Activated T-cell treated with anti-CD3 and anti-CD28 coated beads, Interleukin-2, amount 50 U/mL, for 24 hours (primary cell): ENCODE measurements around the gene CAPZA1.
A peak's percentile ranks its signal among the peaks of the same experiment; 100 is the strongest.

Experiments
- DNase-seq: peaks from one replicate; pipeline ENCODE4 v3.0.0-alpha.2; 2020
- H3K27ac Mint-ChIP-seq: 2 replicates; pipeline ENCODE4 v1.8.0; 2020; ENCODE audit warnings: mild to moderate bottlenecking, mixed read lengths
- H3K27me3 Mint-ChIP-seq: 2 replicates; pipeline ENCODE4 v1.8.0; 2020; ENCODE audit warnings: mixed read lengths
- H3K36me3 Mint-ChIP-seq: 2 replicates; pipeline ENCODE4 v1.8.0; 2020; ENCODE audit warnings: low read depth, mixed read lengths
- H3K4me1 Mint-ChIP-seq: 2 replicates; pipeline ENCODE4 v1.8.0; 2020; ENCODE audit warnings: low read depth, mixed read lengths
- H3K4me3 Mint-ChIP-seq: 2 replicates; pipeline ENCODE4 v1.8.0; 2020; ENCODE audit warnings: mild to moderate bottlenecking, moderate library complexity, mixed read lengths
- H3K9me3 Mint-ChIP-seq: 2 replicates; pipeline ENCODE4 v1.8.0; 2020; ENCODE audit warnings: mixed read lengths

Gene CAPZA1

GRCh38 chr1:112696578-112697314, 77.1 kb downstream of the CAPZA1 start:
- Mint-ChIP-seq H3K4me1 (peaks cover 26% of the 10 kb centered on the region), H3K27ac (no peak overlapping the region), H3K9me3 (no peaks in the 10 kb centered on the region), H3K4me3 (no peak overlapping the region), H3K36me3 (peaks cover 90% of the 10 kb centered on the region), H3K27me3 (no peaks in the 10 kb centered on the region)
- DNase-seq, result no peak

GRCh38 chr1:112697781-112698201, 78.2 kb downstream of the CAPZA1 start:
- H3K36me3 Mint-ChIP-seq, result peaks cover 86% of the 10 kb centered on the region
- peaks cover 36% of the 10 kb centered on the region for H3K4me1 Mint-ChIP-seq

GRCh38 chr1:112698366-112699310, 79.0 kb downstream of the CAPZA1 start:
- H3K27me3 Mint-ChIP-seq, result no peaks in the 10 kb centered on the region
- H3K27ac Mint-ChIP-seq, result peak overlapping the region; percentile 40
- peaks cover 43% of the 10 kb centered on the region for H3K4me1 Mint-ChIP-seq
- H3K9me3 Mint-ChIP-seq, result no peaks in the 10 kb centered on the region
- H3K36me3 Mint-ChIP-seq, result peaks cover 81% of the 10 kb centered on the region
- H3K4me3 Mint-ChIP-seq, result no peak overlapping the region
- DNase-seq, result no peak

More at GRCh38 chr1:112697781-112698201, 78.2 kb downstream of the CAPZA1 start:
- DNase-seq, result no peak
- no peak overlapping the region for H3K4me3 Mint-ChIP-seq
- no peak overlapping the region for H3K27ac Mint-ChIP-seq
- no peaks in the 10 kb centered on the region for H3K9me3 Mint-ChIP-seq
- no peaks in the 10 kb centered on the region for H3K27me3 Mint-ChIP-seq

- Mint-ChIP-seq H3K9me3 (no peaks in the 10 kb centered on the region), H3K36me3 (peaks cover 73% of the 10 kb centered on the region), H3K27ac (peak overlapping the region; percentile 94), H3K4me3 (no peak overlapping the region), H3K27me3 (no peaks in the 10 kb centered on the region), H3K4me1 (peaks cover 52% of the 10 kb centered on the region)
- no peak for DNase-seq
Observed at GRCh38 chr1:112699425-112700144, 80.0 kb downstream of the CAPZA1 start.

- Mint-ChIP-seq H3K9me3 (no peaks in the 10 kb centered on the region), H3K4me1 (peaks cover 62% of the 10 kb centered on the region), H3K27me3 (no peaks in the 10 kb centered on the region), H3K36me3 (peaks cover 63% of the 10 kb centered on the region), H3K27ac (peak overlapping the region; percentile 94), H3K4me3 (peak overlapping the region; percentile 44)
- DNase-seq, result peak; percentile 79
Observed at GRCh38 chr1:112700290-112701226, 80.9 kb downstream of the CAPZA1 start.

GRCh38 chr1:112701227-112702066, 81.8 kb downstream of the CAPZA1 start:
- no peaks in the 10 kb centered on the region for H3K27me3 Mint-ChIP-seq
- peak overlapping the region; percentile 44 for H3K4me3 Mint-ChIP-seq
- H3K27ac Mint-ChIP-seq, result peak overlapping the region; percentile 94
- peaks cover 69% of the 10 kb centered on the region for H3K4me1 Mint-ChIP-seq
- H3K9me3 Mint-ChIP-seq, result no peaks in the 10 kb centered on the region
- DNase-seq, result no peak
- H3K36me3 Mint-ChIP-seq, result peaks cover 57% of the 10 kb centered on the region

GRCh38 chr1:112702067-112702395, 82.4 kb downstream of the CAPZA1 start:
- Mint-ChIP-seq H3K9me3 (no peaks in the 10 kb centered on the region), H3K27me3 (no peaks in the 10 kb centered on the region), H3K4me3 (no peak overlapping the region), H3K36me3 (peaks cover 51% of the 10 kb centered on the region), H3K27ac (peak overlapping the region; percentile 94), H3K4me1 (peaks cover 69% of the 10 kb centered on the region)
- DNase-seq, result no peak

- Mint-ChIP-seq H3K27me3 (peaks cover 2% of the 10 kb centered on the region), H3K27ac (peak overlapping the region; percentile 94), H3K36me3 (peaks cover 46% of the 10 kb centered on the region), H3K4me1 (peaks cover 72% of the 10 kb centered on the region), H3K9me3 (no peaks in the 10 kb centered on the region), H3K4me3 (no peak overlapping the region)
- no peak for DNase-seq
Observed at GRCh38 chr1:112702420-112703261, 83.0 kb downstream of the CAPZA1 start.

- Mint-ChIP-seq H3K27me3 (peaks cover 11% of the 10 kb centered on the region), H3K4me3 (no peak overlapping the region), H3K27ac (peak overlapping the region; percentile 37), H3K9me3 (no peaks in the 10 kb centered on the region), H3K36me3 (peaks cover 36% of the 10 kb centered on the region), H3K4me1 (peaks cover 75% of the 10 kb centered on the region)
- no peak for DNase-seq
Observed at GRCh38 chr1:112703706-112704105, 84.1 kb downstream of the CAPZA1 start.

GRCh38 chr1:112704391-112704933, 84.8 kb downstream of the CAPZA1 start:
- peaks cover 74% of the 10 kb centered on the region for H3K4me1 Mint-ChIP-seq
- DNase-seq, result no peak
- peaks cover 28% of the 10 kb centered on the region for H3K36me3 Mint-ChIP-seq
- H3K27ac Mint-ChIP-seq, result peak overlapping the region; percentile 71
- H3K9me3 Mint-ChIP-seq, result no peaks in the 10 kb centered on the region
- H3K4me3 Mint-ChIP-seq, result peak overlapping the region; percentile 68
- H3K27me3 Mint-ChIP-seq, result peaks cover 11% of the 10 kb centered on the region

GRCh38 chr1:112704934-112705627, 85.4 kb downstream of the CAPZA1 start:
- peaks cover 74% of the 10 kb centered on the region for H3K4me1 Mint-ChIP-seq
- peaks cover 22% of the 10 kb centered on the region for H3K36me3 Mint-ChIP-seq

More at GRCh38 chr1:112704934-112705627, 85.4 kb downstream of the CAPZA1 start:
- peak; percentile 56 for DNase-seq
- Mint-ChIP-seq H3K27ac (peak overlapping the region; percentile 71), H3K27me3 (peaks cover 11% of the 10 kb centered on the region), H3K9me3 (no peaks in the 10 kb centered on the region), H3K4me3 (peak overlapping the region; percentile 68)
